ENCODE measurements around the gene FOXK2. TPM values are rescaled to one million over a fixed set of nuclear protein-coding genes. Genes with fewer than 3 reads are reported as not detected.
A peak's percentile ranks its signal among the peaks of the same experiment; 100 is the strongest.

Gene FOXK2
- total RNA-seq, 2 experiments from 2014 or later = 58.1 to 75.4 TPM

DNA sequence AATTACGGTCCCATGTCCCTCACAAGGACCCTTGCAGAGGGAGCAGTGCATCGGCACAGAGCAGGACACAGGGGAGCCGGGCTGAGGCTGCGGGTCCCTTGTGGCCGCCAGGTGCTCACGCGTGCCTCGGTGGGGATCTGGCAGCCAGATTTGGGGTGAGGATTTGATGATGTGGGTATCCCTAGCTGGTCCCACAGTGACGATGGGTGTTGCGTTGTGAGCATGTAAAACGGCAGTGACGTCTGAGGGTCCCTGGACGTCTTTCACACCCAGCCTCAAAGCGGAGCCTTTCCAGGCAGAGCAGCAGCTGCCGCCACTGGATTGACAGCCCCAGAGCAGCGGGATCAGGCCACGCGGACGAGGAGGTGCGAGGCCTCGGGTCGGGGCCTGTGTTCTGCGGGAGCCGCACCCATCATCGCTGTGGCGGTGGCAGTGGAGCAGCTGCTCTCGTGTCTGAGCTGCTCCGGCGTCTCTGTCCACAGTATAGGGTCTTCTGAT, 74.1 kb downstream of the FOXK2 start:
- peak overlapping the region; percentile 98 for H3K27ac Mint-ChIP-seq
- H3K4me1 Mint-ChIP-seq = peaks cover 42% of the 10 kb centered on the region
- CTCF ChIA-PET = no interaction called here
- no peaks in the 10 kb centered on the region for H3K9me3 Mint-ChIP-seq (ENCODE audit: low read depth)
- ATAC-seq = no peak
- intact Hi-C loops (cut with DNase I, micrococcal nuclease) = loop anchor here (1.0 to 5.0 kb wide), 4 partner anchors 54 to 135 kb away; partner anchors contain the start of genes WDR45B (in 2 of the 2), FN3KRP (in 1 of the 2) and NARF (in 1 of the 2)
- no peak for DNase-seq
- H3K4me3 Mint-ChIP-seq = peak overlapping the region; percentile 71
- peaks cover 29% of the 10 kb centered on the region for H3K36me3 Mint-ChIP-seq (ENCODE audit: low read depth)
- POLR2A ChIA-PET = no interaction called here
- no peaks in the 10 kb centered on the region for H3K27me3 Mint-ChIP-seq

DNA sequence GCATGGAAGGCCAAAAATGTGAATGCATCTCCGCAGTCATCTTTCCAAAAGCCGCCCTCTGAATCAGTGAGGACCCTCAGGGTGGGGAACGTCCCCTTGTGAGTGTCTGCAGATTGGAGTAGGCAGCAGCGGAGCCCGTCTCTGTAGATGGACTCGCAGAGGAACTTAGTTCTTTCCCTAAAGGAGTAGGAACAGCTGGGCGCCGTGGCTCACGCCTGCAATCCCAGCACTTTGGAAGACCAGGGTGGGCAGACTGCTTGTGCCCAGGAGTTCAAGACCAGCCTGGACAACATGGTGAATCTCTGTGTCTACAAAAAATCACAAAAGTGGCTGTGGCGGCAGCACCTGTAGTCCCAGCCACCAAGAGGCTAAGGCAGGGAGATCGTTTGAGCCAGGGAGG, 75.0 kb downstream of the FOXK2 start:
- DNase-seq = no peak
- intact Hi-C loops (cut with DNase I, micrococcal nuclease) = loop anchor here in 1 of 2 experiments (5.0 kb wide), 1 partner anchor 53 kb away; the partner anchor contains the start of gene WDR45B
- Mint-ChIP-seq H3K27ac (peak overlapping the region; percentile 63), H3K27me3 (no peaks in the 10 kb centered on the region), H3K9me3 (ENCODE audit: low read depth) (no peaks in the 10 kb centered on the region), H3K36me3 (ENCODE audit: low read depth) (peaks cover 29% of the 10 kb centered on the region), H3K4me3 (peak overlapping the region; percentile 71), H3K4me1 (peaks cover 40% of the 10 kb centered on the region)
- ATAC-seq = no peak
- ChIA-PET CTCF (interaction anchor here (0.7 kb wide), 1 partner anchor 10 kb away, joined by 5 read pairs; no protein-coding TSS in a partner anchor), POLR2A (no interaction called here)

GRCh38 chr17:82595893-82596292, 76.4 kb downstream of the FOXK2 start:
- Mint-ChIP-seq H3K4me1 (peaks cover 37% of the 10 kb centered on the region), H3K27me3 (no peaks in the 10 kb centered on the region), H3K27ac (no peak overlapping the region), H3K4me3 (no peak overlapping the region), H3K9me3 (ENCODE audit: low read depth) (no peaks in the 10 kb centered on the region), H3K36me3 (ENCODE audit: low read depth) (peaks cover 30% of the 10 kb centered on the region)
- ChIA-PET CTCF (no interaction called here), POLR2A (no interaction called here)
- ATAC-seq = no peak
- intact Hi-C loops (cut with DNase I, micrococcal nuclease) = no loop called here
- DNase-seq = no peak

- Mint-ChIP-seq H3K27me3 (no peaks in the 10 kb centered on the region), H3K4me3 (no peak overlapping the region), H3K27ac (no peak overlapping the region), H3K4me1 (peaks cover 37% of the 10 kb centered on the region), H3K36me3 (ENCODE audit: low read depth) (peaks cover 34% of the 10 kb centered on the region), H3K9me3 (ENCODE audit: low read depth) (no peaks in the 10 kb centered on the region)
- intact Hi-C loops (cut with DNase I, micrococcal nuclease) = no loop called here
- ATAC-seq (no peak), DNase-seq (no peak)
- ChIA-PET CTCF (no interaction called here), POLR2A (no interaction called here)
Measured at GRCh38 chr17:82596296-82596695, 76.8 kb downstream of the FOXK2 start.

DNA sequence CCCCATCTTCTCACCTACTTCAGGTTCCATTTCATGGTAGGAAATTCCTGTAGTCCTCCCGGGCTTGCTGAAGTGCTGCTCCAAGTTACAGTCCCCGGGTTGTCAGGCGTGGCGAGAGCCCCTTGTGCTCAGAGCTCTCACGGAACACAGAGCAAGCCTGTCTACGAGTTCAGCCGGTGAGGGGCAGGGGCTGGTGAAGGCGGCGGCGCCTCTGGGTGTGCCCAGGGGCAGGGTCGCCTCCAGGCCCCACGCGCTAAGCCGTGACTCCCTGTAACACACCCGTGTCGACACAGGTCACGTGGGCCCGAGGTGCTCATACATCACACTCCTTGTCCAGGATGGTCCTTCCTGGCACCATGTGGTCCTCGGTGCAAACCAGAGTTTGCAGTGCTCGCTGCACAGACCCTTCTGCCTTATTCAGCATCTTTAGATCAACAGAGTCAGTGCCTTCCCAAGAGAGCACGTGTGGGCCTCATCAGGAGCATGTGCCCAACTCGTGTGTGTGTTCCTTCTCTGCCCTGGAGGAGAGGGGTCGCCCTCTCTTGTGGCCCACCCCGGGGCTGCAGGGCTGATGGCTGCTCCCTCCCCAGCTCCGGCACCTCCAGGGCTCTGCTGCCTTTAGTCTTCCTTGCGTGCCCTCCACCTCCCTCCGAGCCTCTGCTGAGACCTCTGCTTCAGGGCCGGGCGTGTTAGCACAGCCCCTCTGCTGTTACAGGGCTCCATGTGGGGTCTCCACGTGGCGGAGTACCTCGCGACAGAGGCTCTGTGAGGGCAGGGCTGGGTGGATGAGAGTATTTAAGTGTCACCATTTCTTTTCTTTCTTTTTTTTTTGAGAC, 77.5 kb downstream of the FOXK2 start:
- Mint-ChIP-seq H3K27me3 (no peaks in the 10 kb centered on the region), H3K4me3 (no peak overlapping the region), H3K9me3 (ENCODE audit: low read depth) (no peaks in the 10 kb centered on the region), H3K4me1 (peaks cover 31% of the 10 kb centered on the region), H3K27ac (no peak overlapping the region), H3K36me3 (ENCODE audit: low read depth) (peaks cover 39% of the 10 kb centered on the region)
- DNase-seq (no peak), ATAC-seq (no peak)
- intact Hi-C loops (cut with DNase I, micrococcal nuclease) = no loop called here
- ChIA-PET CTCF (no interaction called here), POLR2A (no interaction called here)

DNA sequence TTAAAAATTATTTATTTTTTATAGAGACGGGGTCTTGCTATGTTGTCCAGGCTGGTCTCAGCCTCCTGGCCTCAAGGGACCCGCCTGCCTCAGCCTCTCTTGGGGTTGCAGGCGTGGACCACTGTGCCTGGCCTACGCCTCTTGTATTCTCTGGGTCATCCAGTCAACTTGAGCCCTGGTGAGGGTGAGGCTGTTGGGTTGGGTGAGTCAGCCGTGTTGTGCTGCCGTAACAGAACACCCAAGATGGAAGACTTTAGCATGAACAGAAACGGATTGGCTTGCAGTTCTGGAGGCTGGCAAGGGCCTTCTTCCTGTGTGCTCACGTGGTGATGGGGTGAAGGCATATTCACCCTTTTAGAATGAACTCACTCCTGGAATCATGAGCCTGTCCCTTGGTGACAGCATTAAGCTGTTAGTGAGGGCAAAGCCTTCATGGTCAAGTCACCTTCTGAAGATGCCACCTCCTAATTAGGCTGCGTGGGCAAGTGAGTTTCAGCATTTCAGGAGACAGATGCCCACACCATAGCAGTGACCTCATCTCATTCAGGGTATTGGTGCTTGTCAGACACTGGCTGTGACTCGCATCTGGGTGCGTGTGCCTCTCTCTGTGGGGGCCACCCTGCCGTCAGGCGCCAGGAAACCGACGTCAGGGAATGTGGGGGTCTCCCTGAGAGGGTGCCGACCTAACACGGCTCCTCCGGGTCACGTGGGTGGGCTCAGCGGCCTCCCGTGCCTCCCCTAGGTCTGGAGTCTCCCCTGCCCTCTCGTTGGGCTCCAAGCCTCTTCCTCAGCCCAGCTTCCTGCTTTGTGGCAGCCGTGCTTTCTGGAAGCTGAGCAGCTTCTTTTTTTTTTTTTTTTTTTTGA, 79.0 kb downstream of the FOXK2 start:
- H3K36me3 Mint-ChIP-seq (ENCODE audit: low read depth) = peaks cover 43% of the 10 kb centered on the region
- intact Hi-C loops (cut with DNase I, micrococcal nuclease) = no loop called here
- no peak overlapping the region for H3K27ac Mint-ChIP-seq
- H3K4me3 Mint-ChIP-seq = no peak overlapping the region
- no peaks in the 10 kb centered on the region for H3K9me3 Mint-ChIP-seq (ENCODE audit: low read depth)
- CTCF ChIA-PET = no interaction called here
- DNase-seq (no peak), ATAC-seq (peak; percentile 40)
- POLR2A ChIA-PET = no interaction called here
- peaks cover 18% of the 10 kb centered on the region for H3K4me1 Mint-ChIP-seq
- no peaks in the 10 kb centered on the region for H3K27me3 Mint-ChIP-seq

GRCh38 chr17:82599674-82600661, 80.4 kb downstream of the FOXK2 start:
- ChIA-PET POLR2A (no interaction called here), CTCF (no interaction called here)
- Mint-ChIP-seq H3K27ac (no peak overlapping the region), H3K27me3 (no peaks in the 10 kb centered on the region), H3K4me1 (peaks cover 12% of the 10 kb centered on the region), H3K9me3 (ENCODE audit: low read depth) (no peaks in the 10 kb centered on the region), H3K36me3 (ENCODE audit: low read depth) (peaks cover 45% of the 10 kb centered on the region), H3K4me3 (no peak overlapping the region)
- no peak for DNase-seq
- no peak for ATAC-seq
- intact Hi-C loops (cut with DNase I, micrococcal nuclease) = no loop called here

DNA sequence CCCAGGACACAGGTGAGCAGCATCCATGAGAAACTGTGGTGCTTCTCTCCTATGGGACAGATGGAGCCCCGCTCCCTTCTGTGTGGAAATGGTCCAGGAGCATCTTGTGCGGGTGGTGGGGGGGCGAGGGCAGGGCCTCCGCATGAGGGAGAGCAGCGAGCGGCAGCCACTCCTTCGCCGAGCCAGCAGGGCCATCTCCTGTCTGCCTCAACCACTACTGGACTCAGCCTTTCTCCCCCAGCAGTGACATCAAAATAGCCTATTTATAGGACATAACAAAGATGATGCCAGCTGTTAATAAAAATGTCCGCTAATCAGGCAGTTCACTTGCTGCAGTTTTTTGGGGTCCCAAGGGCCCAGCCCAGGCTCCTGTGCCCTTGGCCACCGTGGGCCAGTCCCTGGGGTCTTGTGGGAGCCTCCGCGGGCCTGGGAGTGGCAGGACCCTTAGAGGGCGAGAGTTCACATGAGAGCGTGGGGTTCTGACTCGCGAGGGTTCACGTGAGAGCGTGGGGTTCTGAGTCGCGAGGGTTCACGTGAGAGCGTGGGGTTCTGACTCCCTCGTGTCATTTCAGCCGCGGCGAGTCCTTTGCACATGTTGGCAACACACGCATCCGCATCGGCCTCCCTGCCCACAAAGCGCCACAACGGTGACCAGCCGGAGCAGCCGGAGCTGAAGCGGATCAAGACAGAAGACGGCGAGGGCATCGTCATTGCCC, 81.4 kb downstream of the FOXK2 start:
- peaks cover 48% of the 10 kb centered on the region for H3K36me3 Mint-ChIP-seq (ENCODE audit: low read depth)
- intact Hi-C loops (cut with DNase I, micrococcal nuclease) = no loop called here
- no peak overlapping the region for H3K4me3 Mint-ChIP-seq
- H3K4me1 Mint-ChIP-seq = peaks cover 10% of the 10 kb centered on the region
- DNase-seq (no peak), ATAC-seq (no peak)
- no peaks in the 10 kb centered on the region for H3K9me3 Mint-ChIP-seq (ENCODE audit: low read depth)
- H3K27me3 Mint-ChIP-seq = no peaks in the 10 kb centered on the region
- no peak overlapping the region for H3K27ac Mint-ChIP-seq
- ChIA-PET POLR2A (no interaction called here), CTCF (no interaction called here)

DNA sequence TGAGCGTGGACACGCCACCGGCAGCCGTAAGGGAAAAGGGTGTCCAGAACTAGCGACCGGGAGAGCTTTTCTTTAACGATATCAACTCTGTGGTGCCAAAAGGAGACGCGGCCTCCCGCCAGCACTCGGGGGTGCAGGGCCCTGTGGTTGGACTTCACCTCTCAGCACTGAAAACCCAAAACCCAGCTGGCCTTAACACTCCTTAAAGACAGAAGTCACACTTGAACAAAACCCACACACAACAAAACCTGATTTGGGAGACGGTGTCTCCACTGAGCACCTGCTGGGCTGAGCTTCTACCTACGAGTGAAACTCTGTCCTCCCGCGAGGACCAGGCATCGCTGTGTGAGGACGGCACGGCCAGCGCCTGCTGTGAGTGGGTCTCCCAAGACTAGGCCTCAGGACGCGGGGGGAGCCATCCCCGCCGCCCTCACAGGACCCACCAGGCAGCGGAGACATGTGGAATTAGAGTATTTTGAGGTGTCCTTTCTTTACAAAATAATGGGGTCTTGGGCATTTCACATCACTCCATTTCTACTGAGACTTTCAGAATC, 82.0 kb downstream of the FOXK2 start:
- no peaks in the 10 kb centered on the region for H3K27me3 Mint-ChIP-seq
- ChIA-PET POLR2A (no interaction called here), CTCF (no interaction called here)
- DNase-seq = no peak
- peaks cover 10% of the 10 kb centered on the region for H3K4me1 Mint-ChIP-seq
- ATAC-seq = no peak
- H3K27ac Mint-ChIP-seq = no peak overlapping the region
- intact Hi-C loops (cut with DNase I, micrococcal nuclease) = no loop called here
- H3K4me3 Mint-ChIP-seq = no peak overlapping the region
- peaks cover 44% of the 10 kb centered on the region for H3K36me3 Mint-ChIP-seq (ENCODE audit: low read depth)
- H3K9me3 Mint-ChIP-seq (ENCODE audit: low read depth) = no peaks in the 10 kb centered on the region

GRCh38 chr17:82602487-82602886, 83.0 kb downstream of the FOXK2 start:
- Mint-ChIP-seq H3K4me3 (no peak overlapping the region), H3K27ac (no peak overlapping the region), H3K4me1 (peaks cover 10% of the 10 kb centered on the region), H3K27me3 (no peaks in the 10 kb centered on the region), H3K36me3 (ENCODE audit: low read depth) (peaks cover 44% of the 10 kb centered on the region), H3K9me3 (ENCODE audit: low read depth) (no peaks in the 10 kb centered on the region)
- intact Hi-C loops (cut with DNase I, micrococcal nuclease) = no loop called here
- POLR2A ChIA-PET = no interaction called here
- CTCF ChIA-PET = no interaction called here
- DNase-seq (no peak), ATAC-seq (no peak)
